HG02938 (cell line): Measurements from ENCODE around the gene AATK.
"Not testable (repeated sequence)": the region's sequence is repeated elsewhere in the genome, so short reads cannot be mapped to it uniquely, and the experiment has no call there.

Experiments used
- ATAC-seq: cut with Tn5 transposase; IDR thresholded peaks from one replicate; pipeline ENCODE4 v1.9.1; 2021; ENCODE audit warnings: mild to moderate bottlenecking, moderate library complexity; ENCODE audit not compliant: unreplicated experiment

The AATK gene

DNA sequence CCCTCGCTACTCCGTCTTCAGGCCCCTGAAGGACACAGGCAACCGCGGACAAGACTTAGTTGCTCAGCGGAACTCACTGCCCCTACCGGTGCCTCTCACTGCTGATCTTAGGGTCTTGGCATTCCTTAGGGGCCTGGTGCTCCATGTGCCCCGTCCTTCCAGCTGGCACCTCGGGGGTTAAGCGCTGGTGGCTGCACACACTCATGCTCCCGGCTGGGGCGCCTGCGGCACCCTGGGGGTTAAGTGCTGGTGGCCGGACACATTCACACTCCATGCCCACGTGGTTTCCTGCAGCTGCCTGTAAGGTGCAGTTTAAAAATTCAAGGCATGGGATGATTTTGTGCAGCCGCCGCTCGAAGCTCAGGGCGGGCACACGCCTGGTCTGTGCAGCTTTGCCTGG is 86.0 kb downstream of the AATK start:
- ATAC-seq = no peak

DNA sequence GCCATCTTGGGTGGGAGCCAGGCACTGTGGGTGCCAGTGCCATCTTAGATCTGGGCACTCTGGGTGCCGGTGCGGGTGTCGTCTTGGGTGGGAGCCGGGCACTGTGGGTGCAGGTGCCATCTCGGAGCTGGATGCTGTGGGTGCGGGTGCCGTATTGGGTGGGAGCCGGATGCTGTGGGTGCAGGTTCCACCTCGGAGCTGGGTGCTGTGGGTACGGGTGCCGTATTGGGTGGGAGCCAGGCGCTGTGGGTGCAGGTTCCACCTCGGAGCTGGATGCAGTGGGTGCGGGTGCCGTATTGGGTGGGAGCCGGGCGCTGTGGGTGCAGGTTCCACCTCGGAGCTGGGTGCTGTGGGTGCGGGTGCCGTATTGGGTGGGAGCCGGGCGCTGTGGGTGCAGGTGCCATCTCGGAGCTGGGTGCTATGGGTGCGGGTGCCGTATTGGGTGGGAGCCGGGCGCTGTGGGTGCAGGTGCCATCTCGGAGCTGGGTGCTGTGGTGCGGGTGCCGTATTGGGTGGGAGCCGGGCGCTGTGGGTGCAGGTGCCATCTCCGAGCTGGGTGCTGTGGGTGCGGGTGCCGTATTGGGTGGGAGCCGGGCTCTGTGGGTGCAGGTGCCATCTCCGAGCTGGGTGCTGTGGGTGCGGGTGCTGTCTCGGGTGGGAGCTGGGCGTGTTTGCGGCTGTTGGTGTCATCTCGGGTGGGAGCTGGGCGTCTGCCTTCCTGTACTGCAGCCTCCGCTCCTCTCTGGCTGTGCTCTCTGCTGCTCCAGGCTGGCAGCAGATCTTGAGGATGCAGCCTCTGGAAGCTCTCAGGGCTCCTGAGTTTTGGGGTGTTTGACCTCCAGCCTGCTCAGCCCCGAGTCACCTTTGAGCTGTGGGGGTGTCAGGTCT is 87.8 kb downstream of the AATK start:
- ATAC-seq = not testable (repeated sequence)

DNA sequence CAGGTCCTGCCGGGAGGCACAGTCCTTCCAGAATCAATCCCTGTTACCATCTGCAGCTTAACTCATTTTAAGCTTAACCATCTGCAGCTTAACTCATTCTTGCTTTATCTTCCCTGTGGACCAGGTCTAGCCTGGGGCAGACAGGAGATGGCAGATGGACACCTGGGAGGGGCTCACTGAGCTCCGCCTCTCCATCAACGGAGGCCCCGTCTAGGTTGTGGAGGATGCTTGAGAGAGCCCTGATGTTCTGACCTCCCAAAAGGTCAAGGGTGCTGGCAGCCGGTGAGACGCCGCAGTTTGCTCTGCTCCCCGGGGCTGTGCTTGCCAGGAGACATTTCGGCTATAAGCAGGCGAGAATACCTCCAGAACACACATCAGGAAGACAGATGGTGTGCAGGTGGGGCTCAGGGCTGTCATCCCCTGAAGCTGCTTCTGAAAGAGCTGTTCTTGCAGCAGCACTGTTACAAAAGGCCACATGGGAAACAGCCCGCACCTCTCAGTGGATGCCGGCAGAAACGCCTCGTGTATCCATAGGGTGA is 89.8 kb downstream of the AATK start:
- ATAC-seq = no peak

DNA sequence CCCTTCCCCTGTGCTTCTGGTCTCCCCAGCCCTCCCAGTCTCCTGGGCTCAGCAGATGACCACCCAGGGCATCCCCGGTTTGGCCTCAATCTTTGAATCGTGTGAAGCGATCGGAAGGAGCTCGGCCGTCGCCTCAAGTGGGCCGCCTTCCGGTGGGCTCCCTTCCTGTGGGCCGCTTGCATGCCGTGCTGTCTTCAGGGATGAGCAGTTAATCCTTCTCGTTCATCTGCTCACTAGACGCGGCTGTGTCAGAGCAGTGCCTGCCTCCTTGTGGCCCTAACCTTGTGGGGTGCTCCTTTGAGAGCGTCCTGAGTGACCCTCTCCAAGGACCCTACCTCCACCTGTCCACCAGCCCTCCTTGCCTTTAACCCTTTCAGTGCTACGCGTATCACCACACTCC is 90.7 kb downstream of the AATK start:
- no peak for ATAC-seq

DNA sequence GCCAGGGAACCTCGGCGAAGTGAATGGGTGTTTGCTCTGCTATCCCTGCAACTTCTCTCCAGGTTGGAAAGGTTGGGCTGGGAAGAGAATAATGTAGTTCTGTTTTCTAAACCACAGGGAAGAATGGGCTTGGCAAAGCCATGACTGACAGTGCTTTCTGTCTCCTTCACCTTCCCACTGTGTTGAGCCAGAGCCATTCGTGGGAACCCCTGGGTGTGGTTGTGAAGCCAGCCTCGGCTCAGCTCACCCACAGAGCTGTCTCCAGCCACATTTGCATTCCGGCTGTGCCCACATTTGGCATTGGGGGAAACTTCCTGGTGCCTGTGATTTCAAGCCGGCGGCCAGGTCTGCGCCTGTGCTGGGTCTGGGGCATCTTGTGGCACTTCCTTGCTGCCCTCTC is 91.1 kb downstream of the AATK start:
- ATAC-seq = no peak

DNA sequence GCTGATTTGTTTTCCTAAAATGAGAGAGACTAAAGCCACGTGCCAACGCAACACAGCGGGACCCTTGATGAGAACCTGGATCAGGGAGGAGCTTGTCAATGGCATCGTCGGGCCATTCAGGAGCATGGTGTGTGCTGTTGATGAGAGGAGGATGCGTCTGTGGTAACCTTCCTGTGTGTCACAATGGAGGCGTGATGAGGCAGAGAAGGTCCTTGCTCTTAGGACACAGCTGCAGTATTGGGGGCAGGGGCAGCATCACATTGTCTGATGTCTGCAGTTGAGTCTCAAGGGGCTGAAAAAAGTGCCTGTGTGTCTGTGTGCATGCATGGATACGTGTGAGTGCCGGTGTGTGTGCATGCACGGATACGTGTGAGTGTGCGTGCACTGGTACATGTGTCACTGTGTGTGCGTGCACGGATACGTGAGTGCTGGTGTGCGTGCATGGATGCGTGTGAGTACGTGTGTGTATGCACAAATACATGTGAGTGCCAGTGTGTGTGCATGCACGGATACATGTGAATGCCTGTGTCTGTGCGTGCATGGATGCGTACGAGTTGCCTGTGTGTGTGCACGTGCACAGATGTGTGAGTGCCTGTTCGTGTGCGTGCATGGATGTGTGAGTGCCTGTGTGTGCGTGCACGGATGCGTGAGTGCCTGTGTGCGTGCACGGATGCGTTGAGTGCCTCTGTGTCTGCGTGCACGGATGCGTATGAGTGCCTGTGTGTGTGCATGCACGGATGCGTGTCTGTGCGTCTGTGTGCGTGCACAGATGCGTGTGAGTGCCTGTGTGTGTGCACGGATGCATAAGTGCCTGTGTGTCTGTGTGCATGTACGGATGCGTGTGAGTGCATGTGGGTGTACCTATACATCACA is 91.8 kb downstream of the AATK start:
- no peak for ATAC-seq

DNA sequence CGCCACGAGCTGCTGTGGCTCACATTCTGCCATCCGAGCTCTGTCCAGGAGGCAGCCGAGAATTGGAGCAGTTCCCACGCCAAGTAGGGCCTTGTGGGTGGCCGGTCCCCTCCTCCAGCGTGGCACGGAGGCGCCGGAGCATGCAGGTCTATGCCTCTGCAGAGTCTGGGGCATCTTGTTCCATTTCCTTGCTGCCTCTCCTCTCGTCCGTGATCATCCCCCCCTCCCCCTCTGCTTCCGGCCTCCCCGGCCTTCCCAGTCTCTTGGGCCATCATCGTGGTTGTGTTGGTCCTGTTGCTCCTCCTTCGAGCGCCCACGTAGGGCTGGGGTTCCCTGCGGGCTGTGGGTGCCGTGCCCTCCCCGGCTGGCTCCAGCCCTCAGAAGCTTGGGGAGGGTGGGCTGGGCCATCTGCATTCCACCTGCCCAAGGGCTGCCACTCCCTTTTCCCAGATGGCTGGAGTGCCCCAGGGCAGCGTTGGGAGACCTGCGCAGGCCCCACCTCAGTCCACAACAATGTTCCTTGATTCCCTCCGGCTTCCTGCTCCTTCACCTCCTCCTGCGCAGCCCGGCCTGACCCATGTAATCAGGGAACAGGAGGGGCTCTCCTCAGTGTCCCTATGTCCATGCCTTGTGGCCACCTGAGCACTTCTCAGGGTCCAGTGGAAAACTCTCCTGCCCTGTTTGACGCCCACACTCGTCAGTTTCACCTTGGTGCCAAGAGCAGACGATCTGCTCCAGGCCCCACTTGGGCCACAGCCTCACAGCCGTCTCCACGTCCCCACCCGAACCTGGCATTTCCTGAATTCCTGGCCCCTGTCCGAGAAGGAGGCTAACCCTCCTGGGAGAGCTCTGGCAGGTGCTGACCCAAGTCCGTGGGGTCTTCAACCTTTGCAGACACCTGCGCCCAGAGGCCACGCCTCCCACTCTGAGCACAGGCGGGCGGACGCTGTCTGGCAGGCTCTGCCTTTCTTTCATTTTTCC is 94.0 kb downstream of the AATK start:
- no peak for ATAC-seq

DNA sequence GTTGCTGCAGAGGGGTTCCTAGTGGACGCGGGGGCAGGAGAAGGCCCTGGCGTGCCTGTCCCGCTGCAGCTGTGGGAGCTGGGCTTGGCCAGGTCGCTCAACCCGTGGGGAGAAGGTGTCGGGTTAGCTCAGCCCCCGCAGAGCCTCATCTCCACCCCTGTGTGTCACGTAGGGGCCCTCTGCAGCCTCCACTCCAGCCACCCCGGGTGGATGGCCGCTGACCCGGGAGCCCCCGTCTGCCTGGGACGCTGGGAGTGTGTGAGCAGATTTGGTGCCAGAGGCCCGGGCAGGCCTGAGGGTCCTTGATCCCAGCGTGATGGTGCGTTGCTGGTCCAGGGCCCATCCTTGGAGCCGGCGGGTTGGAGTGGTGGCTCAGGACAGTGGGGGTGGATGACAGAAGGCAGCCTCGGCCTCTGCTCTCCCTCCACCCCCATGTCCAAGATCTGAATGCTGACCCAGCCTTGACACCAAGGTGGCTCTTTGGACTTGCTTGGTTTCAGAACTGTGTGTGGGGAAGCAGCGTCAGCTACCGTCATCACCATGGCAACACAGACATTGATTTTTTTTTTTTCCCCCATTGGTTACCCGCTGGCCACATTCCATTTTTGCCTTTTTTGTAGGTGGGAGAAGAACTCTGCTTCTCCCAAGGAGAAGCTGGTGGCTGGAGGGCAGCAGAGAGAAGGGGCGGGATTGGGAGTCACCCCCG is 95.3 kb downstream of the AATK start:
- no peak for ATAC-seq

DNA sequence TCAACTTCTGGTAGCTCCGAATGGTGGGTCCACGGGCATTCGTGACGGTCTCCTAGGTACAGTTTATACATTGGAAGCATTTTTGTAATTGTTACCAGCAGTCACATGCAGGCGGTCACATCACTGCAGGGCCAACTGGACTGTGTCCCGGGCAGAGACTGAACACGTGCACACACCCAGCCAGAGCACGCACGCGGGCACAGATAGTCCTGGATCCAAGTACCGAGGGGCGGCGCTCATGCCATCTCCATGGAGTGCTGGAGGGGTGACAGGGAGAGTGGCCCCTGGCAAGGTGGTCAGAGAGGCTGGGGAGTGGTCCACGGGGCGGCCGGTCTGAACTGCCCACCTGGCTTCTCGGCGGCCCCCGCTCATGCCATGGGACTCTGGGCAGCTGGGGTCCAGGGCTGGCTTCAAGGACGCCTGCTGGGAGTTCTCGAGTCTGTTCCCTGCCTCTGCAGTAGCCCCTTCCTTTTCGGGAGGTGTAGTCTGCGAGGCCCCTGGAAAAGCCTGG is 96.8 kb downstream of the AATK start:
- ATAC-seq = no peak

DNA sequence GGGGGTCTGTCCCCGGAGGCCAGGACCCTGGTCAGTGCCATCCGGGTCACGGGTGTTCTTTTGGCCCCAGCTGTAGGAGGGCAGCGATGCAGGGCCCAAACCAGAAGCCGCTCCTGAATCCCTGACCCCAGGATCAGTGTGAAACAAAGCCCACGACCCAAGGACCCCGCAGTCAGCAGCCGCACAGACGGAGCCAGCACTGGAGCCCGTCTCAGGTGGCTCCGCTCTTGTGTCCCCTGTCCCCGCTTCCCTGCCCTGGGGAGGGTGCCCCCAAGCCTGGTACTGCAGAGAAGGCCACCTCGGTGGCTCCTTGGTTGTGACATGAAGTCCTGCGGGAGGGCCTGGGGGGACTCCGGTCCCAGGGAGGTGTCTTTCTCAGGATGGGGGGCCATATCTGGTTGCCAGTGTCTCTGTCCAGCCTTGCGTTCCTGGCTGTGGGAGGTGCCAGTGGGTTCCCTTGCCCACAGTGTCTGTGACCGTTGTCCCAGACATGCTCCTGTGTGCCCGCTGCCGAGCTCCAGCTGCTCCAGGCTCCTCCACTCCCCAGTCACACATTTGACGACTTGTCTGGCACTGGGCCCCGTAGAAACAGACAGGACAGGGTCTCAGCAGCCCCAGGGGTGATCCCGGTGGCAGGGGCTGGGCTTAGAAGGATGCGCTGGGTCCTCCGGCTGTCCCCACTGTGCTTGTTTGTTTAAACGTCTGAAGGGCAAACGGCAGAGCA is 97.4 kb downstream of the AATK start:
- ATAC-seq = no peak

DNA sequence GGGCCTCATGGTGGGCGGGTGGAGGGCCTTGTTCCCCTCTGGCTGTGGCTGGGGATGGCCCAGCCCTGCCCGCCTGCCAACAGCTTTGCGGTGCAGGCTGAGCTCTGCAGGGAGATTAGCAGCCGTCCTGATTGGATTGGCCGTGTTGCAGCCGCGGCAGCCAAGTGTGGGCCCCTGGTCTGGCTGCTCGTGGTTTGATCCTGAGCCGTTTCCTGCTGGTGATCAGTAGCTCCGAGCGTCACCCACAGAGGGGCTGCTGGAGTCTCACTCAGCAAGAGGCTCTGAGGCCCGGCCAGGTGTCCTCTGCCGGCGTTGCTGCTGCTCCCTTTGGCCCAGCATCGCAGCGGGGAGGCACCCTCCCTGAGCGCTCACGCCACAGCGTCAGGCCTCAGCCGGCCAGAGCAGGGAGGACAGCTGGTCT is 98.6 kb downstream of the AATK start:
- no peak for ATAC-seq
